Tibial nerve (tissue), 3 donors: ENCODE results near the gene PAX8.

Source experiments
- POLR2A ChIP-seq, 2 donors: fragments of 450-650 bp; IDR thresholded peaks; one replicate each; pipeline ENCODE4 v1.6.1; 2017; ENCODE audit warnings: antibody characterized with exemption in 2 of 2, mild to moderate bottlenecking in 2 of 2, moderate library complexity in 2 of 2
- TF ChIP-seq, protein P1 (sequence below), 5 experiments: fragments of 200-600 bp in 3 of 5; fragments of 450-650 bp in 2 of 5; sonication (generic) in 3 of 5; IDR thresholded peaks; one replicate each; pipeline ENCODE4 v1.5.1; 2016 to 2019; ENCODE audit warnings: antibody characterized with exemption in 5 of 5, mild to moderate bottlenecking in 3 of 5, moderate library complexity in 2 of 5

DNA sequence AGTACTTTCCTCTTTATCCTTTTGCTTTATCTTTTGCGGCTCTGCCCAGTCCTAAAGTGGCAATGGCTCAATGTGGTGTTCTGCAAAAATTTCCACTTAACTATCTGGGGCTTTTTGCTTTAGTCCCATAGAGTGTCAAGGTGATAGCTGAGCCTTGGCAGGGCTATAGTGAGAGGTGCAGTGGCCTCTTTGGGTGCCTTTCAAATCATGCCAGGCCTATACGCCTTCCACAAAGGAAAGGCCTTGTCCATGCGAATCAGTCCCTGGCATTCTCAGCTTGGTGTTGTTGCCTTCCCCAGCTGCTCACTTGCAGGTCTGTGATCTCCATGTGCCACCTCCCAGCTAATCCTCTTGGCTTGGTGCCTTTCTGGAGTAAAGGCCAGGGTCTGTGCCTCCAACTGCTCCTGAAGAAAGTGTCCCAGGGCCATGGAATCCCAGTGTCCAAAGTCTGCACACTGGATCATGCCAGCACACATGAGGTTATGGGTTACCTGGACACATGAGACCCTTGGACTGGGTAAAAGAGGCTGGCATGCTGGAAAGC, 26.6 kb downstream of the PAX8 start:
- TF ChIP-seq, protein P1, sequence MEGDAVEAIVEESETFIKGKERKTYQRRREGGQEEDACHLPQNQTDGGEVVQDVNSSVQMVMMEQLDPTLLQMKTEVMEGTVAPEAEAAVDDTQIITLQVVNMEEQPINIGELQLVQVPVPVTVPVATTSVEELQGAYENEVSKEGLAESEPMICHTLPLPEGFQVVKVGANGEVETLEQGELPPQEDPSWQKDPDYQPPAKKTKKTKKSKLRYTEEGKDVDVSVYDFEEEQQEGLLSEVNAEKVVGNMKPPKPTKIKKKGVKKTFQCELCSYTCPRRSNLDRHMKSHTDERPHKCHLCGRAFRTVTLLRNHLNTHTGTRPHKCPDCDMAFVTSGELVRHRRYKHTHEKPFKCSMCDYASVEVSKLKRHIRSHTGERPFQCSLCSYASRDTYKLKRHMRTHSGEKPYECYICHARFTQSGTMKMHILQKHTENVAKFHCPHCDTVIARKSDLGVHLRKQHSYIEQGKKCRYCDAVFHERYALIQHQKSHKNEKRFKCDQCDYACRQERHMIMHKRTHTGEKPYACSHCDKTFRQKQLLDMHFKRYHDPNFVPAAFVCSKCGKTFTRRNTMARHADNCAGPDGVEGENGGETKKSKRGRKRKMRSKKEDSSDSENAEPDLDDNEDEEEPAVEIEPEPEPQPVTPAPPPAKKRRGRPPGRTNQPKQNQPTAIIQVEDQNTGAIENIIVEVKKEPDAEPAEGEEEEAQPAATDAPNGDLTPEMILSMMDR (IDR thresholded peaks at IDR 0.05), result no peak
- no peak for TF ChIP-seq POLR2A (IDR thresholded peaks at IDR 0.05)
